Measurements from ENCODE around the gene GCN1.

Gene GCN1

DNA sequence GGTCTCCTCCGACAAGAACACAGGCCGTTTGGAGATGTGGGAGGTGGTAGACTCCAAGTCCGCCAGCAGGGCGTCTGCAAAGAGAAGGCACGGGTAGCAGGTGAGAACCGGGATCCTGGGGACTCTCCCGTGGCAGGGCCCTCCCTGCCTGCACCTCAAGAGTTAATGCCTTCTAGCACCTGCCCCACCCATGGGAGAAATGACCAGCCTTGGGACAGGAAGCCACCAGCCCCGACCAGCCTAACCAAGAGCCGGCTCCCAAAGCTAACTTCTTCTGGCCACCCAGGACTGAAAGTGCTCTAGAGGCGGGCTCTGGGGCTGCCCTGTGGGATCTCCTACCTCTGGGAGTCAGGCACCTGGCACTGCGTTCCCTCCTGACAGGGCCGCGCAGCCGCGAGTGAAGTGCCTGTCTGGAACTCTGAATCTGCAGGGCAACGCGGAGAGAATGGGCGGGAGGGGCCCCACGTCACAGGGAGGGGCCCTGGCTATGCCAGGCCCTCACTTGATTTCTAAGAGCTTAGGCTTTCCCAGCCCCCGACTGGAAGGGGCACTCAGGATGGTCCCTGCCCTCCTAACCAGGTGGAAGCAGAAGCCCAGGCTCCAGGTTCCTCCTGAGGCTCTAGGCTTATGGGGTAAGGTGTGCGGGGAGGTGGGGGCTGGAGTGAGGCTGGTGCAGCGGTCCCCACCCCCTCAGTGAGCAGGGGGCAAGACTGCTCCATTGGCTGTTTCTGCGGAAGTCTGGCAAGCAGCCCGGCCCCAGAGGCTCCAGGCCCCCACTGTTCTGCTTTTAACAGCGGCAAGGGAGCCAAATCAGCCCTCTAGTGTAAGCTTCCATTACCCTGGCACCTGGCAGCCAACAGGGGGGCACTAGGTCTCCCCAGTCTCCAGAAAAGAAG is 30.0 kb upstream of the GCN1 start:
- no peak overlapping the region for H3K27ac ChIP-seq (ENCODE audit: extremely low read depth, low read depth, low read length)
- H3K4me1 ChIP-seq (ENCODE audit: control insufficient read depth, insufficient read depth, low read length), result peaks cover 16% of the 10 kb centered on the region
- H3K4me3 ChIP-seq (ENCODE audit: low read depth, low read length), result no peak overlapping the region
- CTCF ChIA-PET, result interaction anchor here (0.7 to 14.3 kb wide), 4 partner anchors 8 to 37 kb away, joined by 3 to 581 read pairs (median 4); partner anchors contain the start of genes PXN and RPLP0
- no peaks in the 10 kb centered on the region for H3K9me3 ChIP-seq (ENCODE audit: control insufficient read depth, insufficient read depth, low read depth, low read length)
- H3K36me3 ChIP-seq (ENCODE audit: control insufficient read depth in 2 of 2, insufficient read depth in 1 of 2, low read length in 2 of 2), result peaks cover 0 to 50% of the 10 kb centered on the region in 2 experiments; a peak in 1 of 3 replicates
- POLR2A ChIA-PET, result interaction anchor here (9.2 to 10.5 kb wide), 2 partner anchors 24 to 67 kb away, joined by 163 to 194 read pairs; partner anchors contain the start of genes RNU4-1, RNU4-2 and RPLP0
- TF ChIP-seq, protein P1, sequence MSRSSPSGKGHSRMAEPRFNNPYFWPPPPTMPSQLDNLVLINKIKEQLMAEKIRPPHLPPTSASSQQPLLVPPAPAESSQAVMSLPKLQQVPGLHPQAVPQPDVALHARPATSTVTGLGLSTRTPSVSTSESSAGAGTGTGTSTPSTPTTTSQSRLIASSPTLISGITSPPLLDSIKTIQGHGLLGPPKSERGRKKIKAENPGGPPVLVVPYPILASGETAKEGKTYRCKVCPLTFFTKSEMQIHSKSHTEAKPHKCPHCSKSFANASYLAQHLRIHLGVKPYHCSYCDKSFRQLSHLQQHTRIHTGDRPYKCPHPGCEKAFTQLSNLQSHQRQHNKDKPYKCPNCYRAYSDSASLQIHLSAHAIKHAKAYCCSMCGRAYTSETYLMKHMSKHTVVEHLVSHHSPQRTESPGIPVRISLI (tag by site-specific recombination; IDR thresholded peaks at IDR 0.05), result no peak
- TF ChIP-seq, protein P2, sequence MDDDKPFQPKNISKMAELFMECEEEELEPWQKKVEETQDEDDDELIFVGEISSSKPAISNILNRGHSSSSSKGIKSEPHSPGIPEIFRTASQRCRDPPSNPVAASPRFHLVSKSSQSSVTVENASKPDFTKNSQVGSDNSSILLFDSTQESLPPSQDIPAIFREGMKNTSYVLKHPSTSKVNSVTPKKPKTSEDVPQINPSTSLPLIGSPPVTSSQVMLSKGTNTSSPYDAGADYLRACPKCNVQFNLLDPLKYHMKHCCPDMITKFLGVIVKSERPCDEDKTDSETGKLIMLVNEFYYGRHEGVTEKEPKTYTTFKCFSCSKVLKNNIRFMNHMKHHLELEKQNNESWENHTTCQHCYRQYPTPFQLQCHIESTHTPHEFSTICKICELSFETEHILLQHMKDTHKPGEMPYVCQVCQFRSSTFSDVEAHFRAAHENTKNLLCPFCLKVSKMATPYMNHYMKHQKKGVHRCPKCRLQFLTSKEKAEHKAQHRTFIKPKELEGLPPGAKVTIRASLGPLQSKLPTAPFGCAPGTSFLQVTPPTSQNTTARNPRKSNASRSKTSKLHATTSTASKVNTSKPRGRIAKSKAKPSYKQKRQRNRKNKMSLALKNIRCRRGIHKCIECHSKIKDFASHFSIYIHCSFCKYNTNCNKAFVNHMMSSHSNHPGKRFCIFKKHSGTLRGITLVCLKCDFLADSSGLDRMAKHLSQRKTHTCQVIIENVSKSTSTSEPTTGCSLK (tag by site-specific recombination; IDR thresholded peaks at IDR 0.05), result no peak
- no peak for TF ChIP-seq ZNF311 (tag by site-specific recombination; IDR thresholded peaks at IDR 0.05; ENCODE audit: borderline replicate concordance)
- peak; percentile 97 for TF ChIP-seq FEZF1 (tag by site-specific recombination; IDR thresholded peaks at IDR 0.05)
- TF ChIP-seq ZNF658 (tag by site-specific recombination; IDR thresholded peaks at IDR 0.05), result no peak
- no peak for TF ChIP-seq ZNF560 (tag by site-specific recombination; IDR thresholded peaks at IDR 0.05; ENCODE audit: borderline replicate concordance)
- TF ChIP-seq OSR2 (tag by site-specific recombination; IDR thresholded peaks at IDR 0.05), result no peak
- no peak for TF ChIP-seq ZNF473 (tag by site-specific recombination; IDR thresholded peaks at IDR 0.05)
- TF ChIP-seq ZFHX2 (tag by site-specific recombination; conservative IDR thresholded peaks at IDR 0.05), result peak; percentile 42
- no peak for TF ChIP-seq TRIM28 (IDR thresholded peaks at IDR 0.05; ENCODE audit: borderline replicate concordance, low read length)
- TF ChIP-seq ZNF707 (tag by site-specific recombination; IDR thresholded peaks at IDR 0.05), result no peak
- no peak for TF ChIP-seq OVOL3 (tag by site-specific recombination; IDR thresholded peaks at IDR 0.05)
- TF ChIP-seq ZNF777 (tag by site-specific recombination; IDR thresholded peaks at IDR 0.05; ENCODE audit: borderline replicate concordance), result no peak
- TF ChIP-seq WT1 (tag by site-specific recombination; IDR thresholded peaks at IDR 0.05), result no peak
- TF ChIP-seq, protein P3, sequence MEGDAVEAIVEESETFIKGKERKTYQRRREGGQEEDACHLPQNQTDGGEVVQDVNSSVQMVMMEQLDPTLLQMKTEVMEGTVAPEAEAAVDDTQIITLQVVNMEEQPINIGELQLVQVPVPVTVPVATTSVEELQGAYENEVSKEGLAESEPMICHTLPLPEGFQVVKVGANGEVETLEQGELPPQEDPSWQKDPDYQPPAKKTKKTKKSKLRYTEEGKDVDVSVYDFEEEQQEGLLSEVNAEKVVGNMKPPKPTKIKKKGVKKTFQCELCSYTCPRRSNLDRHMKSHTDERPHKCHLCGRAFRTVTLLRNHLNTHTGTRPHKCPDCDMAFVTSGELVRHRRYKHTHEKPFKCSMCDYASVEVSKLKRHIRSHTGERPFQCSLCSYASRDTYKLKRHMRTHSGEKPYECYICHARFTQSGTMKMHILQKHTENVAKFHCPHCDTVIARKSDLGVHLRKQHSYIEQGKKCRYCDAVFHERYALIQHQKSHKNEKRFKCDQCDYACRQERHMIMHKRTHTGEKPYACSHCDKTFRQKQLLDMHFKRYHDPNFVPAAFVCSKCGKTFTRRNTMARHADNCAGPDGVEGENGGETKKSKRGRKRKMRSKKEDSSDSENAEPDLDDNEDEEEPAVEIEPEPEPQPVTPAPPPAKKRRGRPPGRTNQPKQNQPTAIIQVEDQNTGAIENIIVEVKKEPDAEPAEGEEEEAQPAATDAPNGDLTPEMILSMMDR (tag by site-specific recombination; IDR thresholded peaks at IDR 0.05), result peak; percentile 48
- TF ChIP-seq, protein P4, sequence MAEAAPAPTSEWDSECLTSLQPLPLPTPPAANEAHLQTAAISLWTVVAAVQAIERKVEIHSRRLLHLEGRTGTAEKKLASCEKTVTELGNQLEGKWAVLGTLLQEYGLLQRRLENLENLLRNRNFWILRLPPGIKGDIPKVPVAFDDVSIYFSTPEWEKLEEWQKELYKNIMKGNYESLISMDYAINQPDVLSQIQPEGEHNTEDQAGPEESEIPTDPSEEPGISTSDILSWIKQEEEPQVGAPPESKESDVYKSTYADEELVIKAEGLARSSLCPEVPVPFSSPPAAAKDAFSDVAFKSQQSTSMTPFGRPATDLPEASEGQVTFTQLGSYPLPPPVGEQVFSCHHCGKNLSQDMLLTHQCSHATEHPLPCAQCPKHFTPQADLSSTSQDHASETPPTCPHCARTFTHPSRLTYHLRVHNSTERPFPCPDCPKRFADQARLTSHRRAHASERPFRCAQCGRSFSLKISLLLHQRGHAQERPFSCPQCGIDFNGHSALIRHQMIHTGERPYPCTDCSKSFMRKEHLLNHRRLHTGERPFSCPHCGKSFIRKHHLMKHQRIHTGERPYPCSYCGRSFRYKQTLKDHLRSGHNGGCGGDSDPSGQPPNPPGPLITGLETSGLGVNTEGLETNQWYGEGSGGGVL (tag by site-specific recombination; IDR thresholded peaks at IDR 0.05), result peak; percentile 70
- no peak for TF ChIP-seq ZNF623 (tag by site-specific recombination; IDR thresholded peaks at IDR 0.05)
- no peak for TF ChIP-seq PRDM1 (tag by site-specific recombination; IDR thresholded peaks at IDR 0.05)
- TF ChIP-seq ZBTB20 (tag by site-specific recombination; IDR thresholded peaks at IDR 0.05), result peak; percentile 69
- no peak; the same call in none of the 2 replicates for TF ChIP-seq ZBTB8A (tag by site-specific recombination; IDR thresholded peaks at IDR 0.05)
- no peak for TF ChIP-seq ZNF2 (tag by site-specific recombination; IDR thresholded peaks at IDR 0.05)
- no peak for TF ChIP-seq ZNF239 (tag by site-specific recombination; IDR thresholded peaks at IDR 0.05)
- peak; percentile 68 for TF ChIP-seq SP2 (tag by site-specific recombination; IDR thresholded peaks at IDR 0.05)
- TF ChIP-seq, protein P5, sequence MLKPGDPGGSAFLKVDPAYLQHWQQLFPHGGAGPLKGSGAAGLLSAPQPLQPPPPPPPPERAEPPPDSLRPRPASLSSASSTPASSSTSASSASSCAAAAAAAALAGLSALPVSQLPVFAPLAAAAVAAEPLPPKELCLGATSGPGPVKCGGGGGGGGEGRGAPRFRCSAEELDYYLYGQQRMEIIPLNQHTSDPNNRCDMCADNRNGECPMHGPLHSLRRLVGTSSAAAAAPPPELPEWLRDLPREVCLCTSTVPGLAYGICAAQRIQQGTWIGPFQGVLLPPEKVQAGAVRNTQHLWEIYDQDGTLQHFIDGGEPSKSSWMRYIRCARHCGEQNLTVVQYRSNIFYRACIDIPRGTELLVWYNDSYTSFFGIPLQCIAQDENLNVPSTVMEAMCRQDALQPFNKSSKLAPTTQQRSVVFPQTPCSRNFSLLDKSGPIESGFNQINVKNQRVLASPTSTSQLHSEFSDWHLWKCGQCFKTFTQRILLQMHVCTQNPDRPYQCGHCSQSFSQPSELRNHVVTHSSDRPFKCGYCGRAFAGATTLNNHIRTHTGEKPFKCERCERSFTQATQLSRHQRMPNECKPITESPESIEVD (tag by site-specific recombination; IDR thresholded peaks at IDR 0.05), result no peak
- peak; percentile 76; the same call in 1 of the 2 replicates for TF ChIP-seq KLF10 (tag by site-specific recombination; IDR thresholded peaks at IDR 0.05)
- TF ChIP-seq BCL11A (tag by site-specific recombination; IDR thresholded peaks at IDR 0.05; ENCODE audit: low read depth), result no peak
- peak; percentile 69; the same call in 1 of the 2 replicates for TF ChIP-seq ZFP69B (tag by site-specific recombination; IDR thresholded peaks at IDR 0.05)
- TF ChIP-seq, protein P6, sequence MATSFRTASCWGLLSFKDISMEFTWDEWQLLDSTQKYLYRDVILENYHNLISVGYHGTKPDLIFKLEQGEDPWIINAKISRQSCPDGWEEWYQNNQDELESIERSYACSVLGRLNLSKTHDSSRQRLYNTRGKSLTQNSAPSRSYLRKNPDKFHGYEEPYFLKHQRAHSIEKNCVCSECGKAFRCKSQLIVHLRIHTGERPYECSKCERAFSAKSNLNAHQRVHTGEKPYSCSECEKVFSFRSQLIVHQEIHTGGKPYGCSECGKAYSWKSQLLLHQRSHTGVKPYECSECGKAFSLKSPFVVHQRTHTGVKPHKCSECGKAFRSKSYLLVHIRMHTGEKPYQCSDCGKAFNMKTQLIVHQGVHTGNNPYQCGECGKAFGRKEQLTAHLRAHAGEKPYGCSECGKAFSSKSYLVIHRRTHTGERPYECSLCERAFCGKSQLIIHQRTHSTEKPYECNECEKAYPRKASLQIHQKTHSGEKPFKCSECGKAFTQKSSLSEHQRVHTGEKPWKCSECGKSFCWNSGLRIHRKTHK (tag by site-specific recombination; IDR thresholded peaks at IDR 0.05), result no peak
